D721Med (cell line): ENCODE results near the gene GOLT1B.

Experiments
- DNase-seq: peaks from one replicate; pipeline ENCODE4 v3.0.0; 2011; ENCODE audit warnings: low spot score; ENCODE audit not compliant: insufficient read length
- FAIRE-seq: peaks from 2 replicates; lab custom pipeline; 2011; peaks lifted over from hg19 to GRCh38; lab: Jason Lieb, UNC
- TF ChIP-seq, protein P1 (sequence below): IDR thresholded peaks from 2 replicates; pipeline ENCODE4 v1.5.1; 2012; ENCODE audit warnings: mild to moderate bottlenecking, control low read depth; ENCODE audit not compliant: insufficient read depth; ENCODE audit errors: missing control alignments

Gene GOLT1B

DNA sequence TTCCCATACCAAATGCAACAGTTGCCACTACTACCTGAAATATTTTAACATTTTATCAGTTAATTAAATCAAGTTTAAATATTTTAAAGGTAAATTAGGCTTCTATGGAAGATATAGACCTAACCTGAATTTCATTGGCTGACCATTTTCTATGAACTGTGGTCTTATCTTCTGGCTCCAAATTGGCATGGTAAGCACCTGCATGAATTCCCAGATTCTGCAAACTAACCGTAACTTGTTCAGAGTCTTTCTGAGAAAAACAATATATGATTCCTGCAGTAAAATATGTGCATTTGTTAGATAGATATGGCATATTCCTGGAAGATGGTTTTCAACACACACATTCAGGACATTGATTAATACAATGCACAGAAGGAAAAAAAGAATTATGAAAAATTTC is 26.0 kb upstream of the GOLT1B start:
- FAIRE-seq (no peak), DNase-seq (no peak)
- TF ChIP-seq, protein P1, sequence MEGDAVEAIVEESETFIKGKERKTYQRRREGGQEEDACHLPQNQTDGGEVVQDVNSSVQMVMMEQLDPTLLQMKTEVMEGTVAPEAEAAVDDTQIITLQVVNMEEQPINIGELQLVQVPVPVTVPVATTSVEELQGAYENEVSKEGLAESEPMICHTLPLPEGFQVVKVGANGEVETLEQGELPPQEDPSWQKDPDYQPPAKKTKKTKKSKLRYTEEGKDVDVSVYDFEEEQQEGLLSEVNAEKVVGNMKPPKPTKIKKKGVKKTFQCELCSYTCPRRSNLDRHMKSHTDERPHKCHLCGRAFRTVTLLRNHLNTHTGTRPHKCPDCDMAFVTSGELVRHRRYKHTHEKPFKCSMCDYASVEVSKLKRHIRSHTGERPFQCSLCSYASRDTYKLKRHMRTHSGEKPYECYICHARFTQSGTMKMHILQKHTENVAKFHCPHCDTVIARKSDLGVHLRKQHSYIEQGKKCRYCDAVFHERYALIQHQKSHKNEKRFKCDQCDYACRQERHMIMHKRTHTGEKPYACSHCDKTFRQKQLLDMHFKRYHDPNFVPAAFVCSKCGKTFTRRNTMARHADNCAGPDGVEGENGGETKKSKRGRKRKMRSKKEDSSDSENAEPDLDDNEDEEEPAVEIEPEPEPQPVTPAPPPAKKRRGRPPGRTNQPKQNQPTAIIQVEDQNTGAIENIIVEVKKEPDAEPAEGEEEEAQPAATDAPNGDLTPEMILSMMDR: no peak

DNA sequence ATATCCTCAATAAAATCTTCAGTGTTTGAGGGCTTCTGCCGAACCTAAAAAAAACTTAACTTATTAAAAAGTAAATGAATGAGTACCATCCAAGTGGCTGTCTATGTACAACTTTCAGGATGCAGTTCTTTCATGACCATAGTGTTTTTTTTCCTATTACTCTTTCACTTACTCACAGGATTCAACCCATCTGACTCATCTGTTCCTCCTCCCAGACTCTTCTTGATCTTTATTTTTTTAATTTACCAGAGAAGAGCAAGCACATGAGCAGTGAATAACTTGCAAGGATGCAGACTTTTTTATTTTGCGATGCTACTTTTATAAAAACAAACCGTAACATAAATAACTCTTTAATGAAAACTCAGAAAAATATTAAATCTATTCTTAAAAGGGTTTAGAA is 24.6 kb upstream of the GOLT1B start:
- DNase-seq (no peak), FAIRE-seq (no peak)
- TF ChIP-seq, protein P1: no peak

DNA sequence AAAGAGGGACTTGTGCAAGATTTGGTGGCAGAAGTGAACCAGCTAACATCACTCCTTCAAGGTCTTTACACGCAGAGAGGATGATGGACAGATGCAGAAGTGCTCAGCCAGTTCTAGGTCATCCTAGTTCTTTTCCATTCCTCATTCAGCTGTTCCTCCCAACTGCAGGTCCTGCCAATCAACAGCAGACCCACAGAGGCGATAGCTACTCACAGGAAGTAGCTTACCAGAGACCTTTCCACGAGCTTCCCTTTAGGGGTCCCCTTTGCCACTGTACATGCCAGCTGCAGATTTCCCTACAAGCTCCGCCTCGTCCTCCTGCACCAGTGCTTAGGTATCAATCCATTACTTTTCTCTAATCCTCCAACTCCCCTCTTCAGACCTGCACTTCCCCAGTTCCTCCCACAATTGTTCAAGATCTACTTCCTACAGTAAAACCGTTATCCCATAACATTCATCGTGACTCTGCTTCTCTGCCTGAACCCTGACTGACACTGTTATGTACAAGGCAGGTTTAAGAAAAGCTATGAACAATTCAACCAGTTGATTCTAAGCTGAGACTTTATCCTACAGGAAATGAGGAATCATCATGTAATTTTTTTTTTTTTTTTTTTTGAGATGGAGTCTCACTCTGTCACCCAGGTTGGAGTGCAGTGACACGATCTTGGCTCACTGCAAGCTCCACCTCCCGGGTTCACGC is 22.7 kb upstream of the GOLT1B start:
- FAIRE-seq (no peak), DNase-seq (no peak)
- TF ChIP-seq, protein P1: no peak

DNA sequence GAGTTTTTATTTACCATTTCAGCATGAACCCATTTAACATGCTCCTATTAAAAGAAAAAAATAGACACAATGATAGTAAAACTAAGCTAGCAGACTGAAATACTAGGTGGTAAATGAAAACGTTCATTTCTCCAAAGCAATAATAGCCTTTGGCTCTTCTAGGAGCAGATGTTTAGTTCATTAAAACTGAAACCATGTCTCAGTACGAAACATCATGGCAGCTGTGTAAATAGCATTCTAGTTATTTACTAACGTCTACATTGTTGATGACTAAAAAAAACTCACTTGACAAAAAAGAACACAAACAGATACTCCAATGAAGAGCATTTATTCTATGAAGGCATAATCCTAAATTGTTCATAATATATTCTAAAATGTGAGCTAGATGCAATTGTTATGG is 18.1 kb upstream of the GOLT1B start:
- DNase-seq (no peak), FAIRE-seq (no peak)
- TF ChIP-seq, protein P1: no peak

GRCh38 chr12:21485998-21486397 is 15.6 kb upstream of the GOLT1B start:
- TF ChIP-seq, protein P1: no peak
- DNase-seq: no peak
- FAIRE-seq: no peak

DNA sequence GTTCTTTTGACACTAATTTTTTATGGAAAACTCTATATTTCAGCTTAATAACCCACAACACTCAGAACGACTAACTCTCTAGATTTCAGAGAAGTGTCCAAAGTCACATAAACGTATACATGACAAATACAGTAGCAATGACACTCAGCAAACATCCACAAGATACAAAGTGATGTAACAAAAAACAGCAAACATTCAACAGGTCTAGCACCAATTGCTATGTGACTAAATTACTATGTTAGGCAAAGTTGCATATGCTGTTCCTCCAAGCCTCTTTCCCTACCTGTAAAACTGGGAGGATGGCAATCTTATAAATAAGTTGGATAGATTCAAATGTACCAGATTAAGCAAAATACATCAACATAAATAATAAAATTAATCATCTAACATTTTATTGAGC is 1.8 kb upstream of the GOLT1B start:
- TF ChIP-seq, protein P1: no peak
- DNase-seq: no peak
- FAIRE-seq: no peak

DNA sequence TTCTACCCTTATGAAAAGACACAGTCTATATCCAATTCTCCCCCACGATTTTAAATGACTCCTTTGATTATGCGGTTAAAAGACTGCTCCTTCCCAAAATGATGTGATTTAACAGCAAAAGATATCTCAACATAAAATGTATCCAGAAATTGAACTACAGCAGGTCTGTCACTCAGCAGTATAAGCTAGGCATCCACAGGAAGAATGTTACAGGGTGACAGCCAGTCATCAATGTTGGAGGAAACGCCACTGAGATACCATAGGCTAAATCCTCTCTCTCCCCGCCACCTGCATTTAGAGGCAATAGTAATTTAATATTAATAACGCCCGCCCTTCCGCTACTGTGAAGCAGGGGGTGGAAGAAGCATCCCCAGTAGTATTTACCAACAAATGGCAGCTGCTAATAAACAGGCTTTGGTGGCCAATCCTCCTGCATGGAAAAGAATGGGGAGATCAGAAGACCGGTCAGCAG is 767 bp upstream of the GOLT1B start:
- TF ChIP-seq, protein P1: no peak
- no peak for FAIRE-seq
- no peak for DNase-seq
